Measurements from ENCODE around the gene SFXN3. TPM values are rescaled to one million over a fixed set of nuclear protein-coding genes. Genes with fewer than 3 reads are reported as not detected.

Gene SFXN3
- total and polyA plus RNA-seq, 2 of the 13 experiments (the other 11 are each of a cell fraction or from before 2014, with no cell fraction given): 16.8 to 71.5 TPM

GRCh38 chr10:101018600-101019439, 12.2 kb upstream of the SFXN3 start (continued):
- no peak for TF ChIP-seq ZNF761 (CRISPR knock-in tag; conservative IDR thresholded peaks at IDR 0.05)
- TF ChIP-seq AGO1 (IDR thresholded peaks at IDR 0.05; ENCODE audit: low read depth, low read length, poor library complexity, severe bottlenecking): peak; percentile 42
- peak; percentile 73 for TF ChIP-seq ZBTB7B (CRISPR knock-in tag; IDR thresholded peaks at IDR 0.05)
- TF ChIP-seq HMGXB3 (CRISPR knock-in tag; IDR thresholded peaks at IDR 0.05; ENCODE audit: borderline replicate concordance): 0 out of 2 replicates have a peak, but pooled peaks have one; percentile 26
- TF ChIP-seq RCOR2 (CRISPR knock-in tag; IDR thresholded peaks at IDR 0.05): no peak
- TF ChIP-seq RNF2 (conservative IDR thresholded peaks at IDR 0.05; ENCODE audit: low read depth): peak; percentile 70; the same call in 1 of the 2 replicates
- TF ChIP-seq GTF3A (CRISPR knock-in tag; conservative IDR thresholded peaks at IDR 0.05): no peak
- TF ChIP-seq ESRRA (CRISPR knock-in tag; IDR thresholded peaks at IDR 0.05; ENCODE audit: low read depth): peak; percentile 28; the same call in 1 of the 2 replicates
- TF ChIP-seq THYN1 (CRISPR knock-in tag; IDR thresholded peaks at IDR 0.05; ENCODE audit: borderline replicate concordance, low read depth): 0 out of 2 replicates have a peak, but pooled peaks have one; percentile 61
- no peak for TF ChIP-seq KLF12 (CRISPR knock-in tag; IDR thresholded peaks at IDR 0.05; ENCODE audit: borderline replicate concordance)
- no peak for TF ChIP-seq CREM (IDR thresholded peaks at IDR 0.05)
- no peak for TF ChIP-seq CREM (CRISPR knock-in tag; IDR thresholded peaks at IDR 0.05)
- TF ChIP-seq ARNT (IDR thresholded peaks at IDR 0.05): no peak
- TF ChIP-seq YEATS4 (CRISPR knock-in tag; IDR thresholded peaks at IDR 0.05; ENCODE audit: borderline replicate concordance): no peak
- TF ChIP-seq GLMP (CRISPR knock-in tag; IDR thresholded peaks at IDR 0.05; ENCODE audit: borderline replicate concordance): no peak
- TF ChIP-seq, protein P1, sequence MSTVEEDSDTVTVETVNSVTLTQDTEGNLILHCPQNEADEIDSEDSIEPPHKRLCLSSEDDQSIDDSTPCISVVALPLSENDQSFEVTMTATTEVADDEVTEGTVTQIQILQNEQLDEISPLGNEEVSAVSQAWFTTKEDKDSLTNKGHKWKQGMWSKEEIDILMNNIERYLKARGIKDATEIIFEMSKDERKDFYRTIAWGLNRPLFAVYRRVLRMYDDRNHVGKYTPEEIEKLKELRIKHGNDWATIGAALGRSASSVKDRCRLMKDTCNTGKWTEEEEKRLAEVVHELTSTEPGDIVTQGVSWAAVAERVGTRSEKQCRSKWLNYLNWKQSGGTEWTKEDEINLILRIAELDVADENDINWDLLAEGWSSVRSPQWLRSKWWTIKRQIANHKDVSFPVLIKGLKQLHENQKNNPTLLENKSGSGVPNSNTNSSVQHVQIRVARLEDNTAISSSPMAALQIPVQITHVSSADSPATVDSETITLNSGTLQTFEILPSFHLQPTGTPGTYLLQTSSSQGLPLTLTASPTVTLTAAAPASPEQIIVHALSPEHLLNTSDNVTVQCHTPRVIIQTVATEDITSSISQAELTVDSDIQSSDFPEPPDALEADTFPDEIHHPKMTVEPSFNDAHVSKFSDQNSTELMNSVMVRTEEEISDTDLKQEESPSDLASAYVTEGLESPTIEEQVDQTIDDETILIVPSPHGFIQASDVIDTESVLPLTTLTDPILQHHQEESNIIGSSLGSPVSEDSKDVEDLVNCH (CRISPR knock-in tag; IDR thresholded peaks at IDR 0.05): no peak
